ENCODE measurements around the gene MRNIP.

GRCh38 chr5:179904463-179905160 lies 46.0 kb upstream of the MRNIP start:
- TF ChIP-seq CTCF (IDR thresholded peaks at IDR 0.05) (no peak), POLR2AphosphoS5 (IDR thresholded peaks at IDR 0.05) (no peak)
